ENCODE data around the gene CTBP2. TPM values are rescaled to one million over a fixed set of nuclear protein-coding genes. Genes with fewer than 3 reads are reported as not detected.

Gene CTBP2
- total RNA-seq, 6 experiments from 2014 or later: 3.2 to 8.2 (median 5.4) TPM

DNA sequence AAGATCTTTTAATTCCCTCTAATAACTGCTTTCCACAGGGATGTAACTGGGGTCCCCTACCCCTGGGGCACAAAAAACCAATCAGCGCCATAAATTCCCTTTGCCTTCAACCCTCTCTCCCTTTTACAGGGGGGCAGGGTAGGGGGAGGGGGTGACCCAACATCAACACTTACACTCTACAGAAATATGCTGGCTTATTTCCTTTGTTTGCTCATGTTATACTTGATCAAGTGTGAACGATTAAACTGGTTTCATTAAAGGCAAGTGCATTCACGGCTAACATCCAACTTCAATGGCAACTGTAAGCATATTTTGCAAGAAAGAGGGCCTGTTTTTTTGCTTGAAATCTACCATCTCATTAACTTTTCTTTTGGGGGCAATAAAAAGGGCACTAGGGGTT, 2.9 kb downstream of the CTBP2 start:
- intact Hi-C loops (cut with DNase I): no loop called here
- ATAC-seq: no peak
- Histone ChIP-seq H3K9me3 (no peaks in the 10 kb centered on the region), H3K36me3 (no peaks in the 10 kb centered on the region), H3K4me1 (peaks cover 0 to 21% (median 0%) of the 10 kb centered on the region in 4 donors), H3K27me3 (peaks cover 0 to 35% of the 10 kb centered on the region in 2 donors), H3K4me3 (no peak overlapping the region), H3K27ac (no peak overlapping the region)
- TF ChIP-seq, protein P1, sequence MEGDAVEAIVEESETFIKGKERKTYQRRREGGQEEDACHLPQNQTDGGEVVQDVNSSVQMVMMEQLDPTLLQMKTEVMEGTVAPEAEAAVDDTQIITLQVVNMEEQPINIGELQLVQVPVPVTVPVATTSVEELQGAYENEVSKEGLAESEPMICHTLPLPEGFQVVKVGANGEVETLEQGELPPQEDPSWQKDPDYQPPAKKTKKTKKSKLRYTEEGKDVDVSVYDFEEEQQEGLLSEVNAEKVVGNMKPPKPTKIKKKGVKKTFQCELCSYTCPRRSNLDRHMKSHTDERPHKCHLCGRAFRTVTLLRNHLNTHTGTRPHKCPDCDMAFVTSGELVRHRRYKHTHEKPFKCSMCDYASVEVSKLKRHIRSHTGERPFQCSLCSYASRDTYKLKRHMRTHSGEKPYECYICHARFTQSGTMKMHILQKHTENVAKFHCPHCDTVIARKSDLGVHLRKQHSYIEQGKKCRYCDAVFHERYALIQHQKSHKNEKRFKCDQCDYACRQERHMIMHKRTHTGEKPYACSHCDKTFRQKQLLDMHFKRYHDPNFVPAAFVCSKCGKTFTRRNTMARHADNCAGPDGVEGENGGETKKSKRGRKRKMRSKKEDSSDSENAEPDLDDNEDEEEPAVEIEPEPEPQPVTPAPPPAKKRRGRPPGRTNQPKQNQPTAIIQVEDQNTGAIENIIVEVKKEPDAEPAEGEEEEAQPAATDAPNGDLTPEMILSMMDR (IDR thresholded peaks at IDR 0.05): no peak
- TF ChIP-seq POLR2A (IDR thresholded peaks at IDR 0.05): no peak
- no peak for DNase-seq
- 12% methylated on average over 3 of the region's 3 CpGs for WGBS (ENCODE audit: insufficient coverage, low coverage, low lambda C conversion rate, missing lambda C conversion rate)

DNA sequence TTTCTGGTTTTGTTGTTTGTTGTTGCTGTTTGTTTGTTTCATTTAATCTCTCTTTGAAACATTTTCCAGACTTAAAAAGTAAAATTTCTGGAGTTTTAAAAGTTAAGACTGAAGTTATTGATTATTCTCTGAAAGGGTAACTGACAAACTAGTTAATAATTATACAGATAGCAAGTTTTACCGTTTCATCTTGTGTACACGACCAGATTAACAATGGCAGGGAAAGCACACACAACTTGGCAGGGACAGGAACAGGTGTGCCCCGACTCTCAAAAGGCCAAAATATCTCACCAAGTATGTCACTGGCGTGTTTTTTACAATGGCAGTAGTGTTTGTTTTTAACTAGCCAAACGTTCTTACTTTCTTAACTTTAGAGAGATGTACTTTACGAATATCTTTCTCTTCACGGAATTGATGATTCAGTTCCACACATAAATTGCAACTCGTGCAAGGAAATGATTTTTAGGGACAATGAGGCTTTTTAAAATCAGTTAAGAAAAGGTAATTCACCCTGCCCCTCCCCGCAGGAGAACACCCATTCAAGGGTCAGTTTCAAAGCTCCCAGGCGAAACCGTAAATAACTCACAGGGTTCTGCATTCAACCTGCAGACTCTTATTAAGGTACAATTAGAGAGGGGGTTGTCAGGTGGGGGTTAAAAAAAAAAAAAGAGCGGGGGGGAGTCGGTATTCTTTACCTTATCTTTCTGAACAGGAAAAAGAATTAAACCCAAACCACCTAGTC, 3.5 kb downstream of the CTBP2 start:
- DNase-seq: no peak
- peak in 3 of 4 donors; percentile 23 to 55 (median 37) for ATAC-seq
- intact Hi-C loops (cut with DNase I): no loop called here
- H3K9me3 ChIP-seq: no peaks in the 10 kb centered on the region
- H3K36me3 ChIP-seq: no peaks in the 10 kb centered on the region
- H3K27me3 ChIP-seq: peaks cover 0 to 33% of the 10 kb centered on the region in 2 donors
- no peak overlapping the region for H3K27ac ChIP-seq
- peaks cover 0 to 21% (median 0%) of the 10 kb centered on the region in 4 donors for H3K4me1 ChIP-seq
- TF ChIP-seq, protein P1 (IDR thresholded peaks at IDR 0.05): no peak
- TF ChIP-seq POLR2A (IDR thresholded peaks at IDR 0.05): no peak
- WGBS (ENCODE audit: insufficient coverage, low coverage, low lambda C conversion rate, missing lambda C conversion rate): 15% methylated on average over 12 of the region's 13 CpGs
- no peak overlapping the region for H3K4me3 ChIP-seq

DNA sequence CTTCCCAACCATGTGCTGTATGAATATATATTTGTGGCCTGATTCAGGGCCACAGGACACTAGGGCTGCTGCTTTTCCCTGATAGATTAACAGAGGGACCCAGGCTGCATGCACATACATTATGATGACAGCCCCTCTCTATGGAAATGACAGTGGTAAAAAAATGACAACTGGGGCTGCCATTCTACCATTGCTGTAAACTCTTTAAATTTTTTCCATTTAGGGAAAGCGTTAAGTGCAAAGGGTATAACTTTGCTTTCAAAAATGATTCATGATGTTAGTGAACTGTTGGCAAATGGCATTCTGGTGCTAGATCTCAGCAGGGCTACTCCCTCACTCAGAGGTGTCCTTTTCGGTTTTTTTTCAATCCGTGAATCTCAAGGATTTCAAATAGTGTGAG, 4.2 kb downstream of the CTBP2 start:
- H3K27ac ChIP-seq: no peak overlapping the region
- H3K36me3 ChIP-seq: no peaks in the 10 kb centered on the region
- no peaks in the 10 kb centered on the region for H3K9me3 ChIP-seq
- H3K4me1 ChIP-seq: peaks cover 0 to 18% (median 0%) of the 10 kb centered on the region in 4 donors
- peaks cover 0 to 35% of the 10 kb centered on the region in 2 donors for H3K27me3 ChIP-seq
- DNase-seq (peak in 1 of 3 donors; percentile 10), ATAC-seq (no peak)
- 34% methylated on average over 3 of the region's 3 CpGs for WGBS (ENCODE audit: insufficient coverage, low coverage, low lambda C conversion rate, missing lambda C conversion rate)
- intact Hi-C loops (cut with DNase I): no loop called here
- TF ChIP-seq, protein P1 (IDR thresholded peaks at IDR 0.05): no peak
- no peak for TF ChIP-seq POLR2A (IDR thresholded peaks at IDR 0.05)
- no peak overlapping the region for H3K4me3 ChIP-seq

DNA sequence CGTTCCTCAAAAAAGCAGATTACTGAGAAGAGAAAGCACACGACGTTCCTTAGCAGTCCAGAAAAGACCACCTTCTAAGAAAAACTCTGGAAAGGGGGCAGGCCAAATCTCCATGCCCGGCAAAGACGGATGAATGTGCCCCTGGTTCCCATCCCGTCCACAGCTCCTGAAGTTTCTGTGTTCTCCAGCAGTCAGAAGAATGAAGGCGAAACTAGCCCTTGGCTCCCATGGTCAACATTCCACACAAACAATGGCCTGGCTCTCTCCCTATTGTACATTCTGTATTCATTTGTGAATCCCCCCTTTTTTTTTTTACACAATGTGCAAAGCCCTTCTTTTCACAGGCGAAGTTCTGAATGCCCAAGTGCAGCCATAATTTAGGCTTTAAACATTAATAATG, 5.3 kb downstream of the CTBP2 start:
- intact Hi-C loops (cut with DNase I): no loop called here
- H3K4me3 ChIP-seq: no peak overlapping the region
- peaks cover 0 to 13% (median 0%) of the 10 kb centered on the region in 4 donors for H3K4me1 ChIP-seq
- no peak overlapping the region for H3K27ac ChIP-seq
- DNase-seq (no peak), ATAC-seq (no peak)
- 16% methylated on average over 8 of the region's 8 CpGs for WGBS (ENCODE audit: insufficient coverage, low coverage, low lambda C conversion rate, missing lambda C conversion rate)
- H3K36me3 ChIP-seq: no peaks in the 10 kb centered on the region
- H3K9me3 ChIP-seq: no peaks in the 10 kb centered on the region
- H3K27me3 ChIP-seq: peaks cover 0 to 35% of the 10 kb centered on the region in 2 donors
- TF ChIP-seq, protein P1 (IDR thresholded peaks at IDR 0.05): no peak
- TF ChIP-seq POLR2A (IDR thresholded peaks at IDR 0.05): no peak

Measured in right lobe of liver (tissue), 6 donors.